ENCODE measurements around the gene UNKL.

DNA sequence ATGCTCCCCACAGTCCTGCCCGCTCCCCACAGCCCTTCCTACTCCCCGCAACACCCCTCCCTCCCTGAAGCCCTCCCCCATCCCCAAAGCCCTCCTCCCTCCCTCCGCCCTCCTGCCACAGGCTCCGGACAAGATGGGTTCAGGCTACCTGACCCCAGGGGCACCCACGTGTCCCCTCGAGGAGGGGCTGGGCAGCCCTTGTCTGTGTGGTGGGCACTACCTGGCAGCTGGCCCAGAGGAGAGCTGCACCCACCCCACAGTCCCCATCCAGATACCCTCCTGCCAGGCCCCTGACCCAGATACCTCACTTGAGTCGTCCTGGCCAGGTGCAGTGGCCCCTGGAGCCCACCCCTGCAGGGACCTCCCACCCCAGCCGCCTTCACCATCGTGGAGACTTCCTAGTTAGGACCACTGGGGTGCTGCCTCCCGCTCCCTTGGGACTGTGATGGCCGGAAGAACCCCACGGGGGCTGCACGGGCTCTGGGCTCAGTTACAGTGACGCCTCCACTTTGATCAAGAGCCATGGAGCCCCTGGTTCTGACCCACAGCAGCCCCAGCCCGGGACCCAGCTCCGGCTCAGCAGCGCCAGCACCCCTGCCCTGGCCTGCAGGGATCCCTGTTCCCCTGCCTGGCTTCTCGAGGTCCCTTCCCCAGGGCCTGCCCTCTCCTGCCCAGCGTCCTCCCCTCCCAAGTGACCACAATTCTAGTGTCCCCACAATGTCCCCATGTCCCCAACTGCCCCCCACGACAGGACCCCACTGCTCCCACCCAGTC lies 17.2 kb upstream of the UNKL start:
- TF ChIP-seq CTCF (IDR thresholded peaks at IDR 0.05 in 4 of 5, conservative IDR thresholded peaks at IDR 0.05 in 1 of 5): no peak
- no peak for TF ChIP-seq POLR2A (IDR thresholded peaks at IDR 0.05)
